K562 (cell line): Measurements from ENCODE around the gene SPCS3. TPM values are rescaled to one million over a fixed set of nuclear protein-coding genes. Genes with fewer than 3 reads are reported as not detected.

Experiments
- ATAC-seq: fragments of 200-7000 bp; cut with Tn5 transposase; 3 replicates; pipeline ENCODE4 v1.9.1; 2020; ENCODE audit warnings: moderate library complexity
- BruUV-seq: library from RNA; stranded (reverse); fragments of 400-500 nt; replicated peaks from 2 replicates; lab custom pipeline; 2021; lab: Mats Ljungman, UMichigan
- CTCF ChIA-PET: fragments of 300-600 bp; formaldehyde crosslinking; extraction: SDS; loops from one replicate; lab custom pipeline; 2021; ENCODE audit warnings: low intra/inter-chr PET ratio; lab: Yijun Ruan, JAX
- POLR2A ChIA-PET: fragments of 300-600, 350-650 bp; sonication (Branson Sonifier 250); formaldehyde crosslinking; extraction: SDS; loops from one replicate; lab custom pipeline; 2021; ENCODE audit warnings: antibody characterized with exemption, inconsistent platforms; lab: Yijun Ruan, JAX
- DNase-seq, 4 experiments: peaks; one replicate each; pipeline versions ENCODE4 v3.0.0 to v3.0.0-alpha.2; 2011 to 2018; ENCODE audit warnings: low spot score in 3 of 4, mixed read lengths in 3 of 4; ENCODE audit errors: extremely low read depth in 1 of 4
- FAIRE-seq: peaks from 2 replicates; lab custom pipeline; 2011; peaks lifted over from hg19 to GRCh38; lab: Jason Lieb, UNC
- H2AFZ ChIP-seq: 2 replicates; pipeline ENCODE4 v1.6.0; 2011; ENCODE audit warnings: low read depth, low read length, control low read depth, inconsistent platforms
- H3K27ac ChIP-seq: fragments of 200-600 bp; 3 replicates; pipeline ENCODE4 v1.8.0; 2011; ENCODE audit warnings: low read depth, mild to moderate bottlenecking, control low read depth, inconsistent platforms, low read length, moderate library complexity, mixed read lengths; ENCODE audit errors: extremely low read depth
- H3K27me3 ChIP-seq, 2 experiments: fragments of 300-600 bp in 1 of 2; 2 replicates in 1 of 2; 3 replicates in 1 of 2; pipeline versions ENCODE4 v1.6.0 to v1.8.0; 2011; ENCODE audit warnings: inconsistent platforms in 2 of 2, low read length in 2 of 2, mild to moderate bottlenecking in 1 of 2, mixed read lengths in 1 of 2, moderate library complexity in 1 of 2; ENCODE audit not compliant: control insufficient read depth in 2 of 2, insufficient read depth in 2 of 2
- H3K36me3 ChIP-seq: fragments of 300-600 bp; 3 replicates; pipeline ENCODE4 v1.8.0; 2011; ENCODE audit warnings: mild to moderate bottlenecking, low read length, inconsistent platforms; ENCODE audit not compliant: control insufficient read depth, insufficient read depth
- H3K4me1 ChIP-seq, 2 experiments: fragments of 200-600 bp in 1 of 2; replicated peaks in 1 of 2; 2 replicates in 1 of 2; 3 replicates in 1 of 2; pipeline versions ENCODE4 v1.5.1 to v1.8.0; 2011; ENCODE audit warnings: inconsistent platforms in 2 of 2, low read length in 2 of 2, mild to moderate bottlenecking in 1 of 2, mixed read lengths in 1 of 2, moderate library complexity in 1 of 2; ENCODE audit not compliant: control insufficient read depth in 2 of 2, insufficient read depth in 2 of 2
- H3K4me2 ChIP-seq: 2 replicates; pipeline ENCODE4 v1.6.1; 2011; ENCODE audit warnings: low read length, control low read depth, inconsistent platforms, mixed read lengths; ENCODE audit not compliant: insufficient read depth
- H3K4me3 ChIP-seq: fragments of 200-600 bp; sonication (generic), shearing (Covaris generic); 2 replicates; pipeline ENCODE4 v1.5.1; 2016; ENCODE audit warnings: control low read depth, inconsistent platforms
- H3K79me2 ChIP-seq: fragments of 200-600 bp; 3 replicates; pipeline ENCODE4 v1.8.0; 2011; ENCODE audit warnings: low read length, inconsistent platforms; ENCODE audit not compliant: control insufficient read depth, insufficient read depth
- H3K9ac ChIP-seq, 2 experiments: 2 replicates each; pipeline versions ENCODE4 v1.6.0 to v1.6.1; 2011; ENCODE audit warnings: low read depth in 2 of 2, low read length in 2 of 2, control low read depth in 1 of 2, inconsistent platforms in 1 of 2, mild to moderate bottlenecking in 1 of 2, mixed read lengths in 1 of 2; ENCODE audit not compliant: insufficient read depth in 1 of 2
- H3K9me1 ChIP-seq: one replicate; pipeline ENCODE4 v1.6.0; 2011; ENCODE audit warnings: inconsistent platforms, mild to moderate bottlenecking, low read length, moderate library complexity; ENCODE audit not compliant: control insufficient read depth, insufficient read depth
- H3K9me3 ChIP-seq: replicated peaks from 2 replicates; pipeline ENCODE4 v1.5.1; 2011; ENCODE audit warnings: low read depth, low read length, inconsistent platforms; ENCODE audit not compliant: control insufficient read depth, insufficient read depth
- H4K20me1 ChIP-seq: replicated peaks from 2 replicates; pipeline ENCODE4 v1.6.1; 2011; ENCODE audit warnings: low read length, inconsistent platforms, mixed read lengths; ENCODE audit not compliant: control insufficient read depth, insufficient read depth
- DACH1 ChIP-seq: fragments of 450-650 bp; IDR thresholded peaks from 2 replicates; pipeline ENCODE4 v1.6.1; 2018; ENCODE audit not compliant: partially characterized antibody
- WGBS: fragments of 100-300 bp; shearing (Covaris generic); methylation state at CpG from one replicate; pipeline ENCODE4 v1.1.6; 2016; ENCODE audit warnings: low coverage, mixed read lengths; ENCODE audit not compliant: insufficient coverage; ENCODE audit errors: missing lambda C conversion rate; 5-methylcytosine and 5-hydroxymethylcytosine counted together
- in situ Hi-C: fragments of 300-500 bp; cut with MboI; formaldehyde crosslinking; loops from 4 replicates; pipeline ENCODE4 v1.15.0; 2018; ENCODE audit warnings: inconsistent platforms, mixed read lengths
- intact Hi-C: fragments of 100-400 bp; cut with micrococcal nuclease; formaldehyde crosslinking; loops from 2 replicates; pipeline ENCODE4 v1.14.2; 2022
- polyA plus RNA-seq, 8 experiments: library from polyadenylated mRNA; depleted of rRNA in 4 of 8; stranded (reverse) in 5 of 8; unstranded in 3 of 8; fragments of >200 nt; fragmentation: Nextera tagmentation in 2 of 8; fragmentation: Illumina TruSeq in 1 of 8; extraction: Ambion mirVana in 2 of 8; extraction: Trizol in 1 of 8; gene quantifications; 2 replicates each; pipeline versions ENCODE4 v1.2.1 to v1.2.3, GENCODE V29; 2011 to 2014; ENCODE audit warnings: inconsistent platforms in 1 of 8, missing spikeins in 1 of 8
- total RNA-seq, 7 experiments: library from RNA; depleted of rRNA in 6 of 7; stranded (reverse); fragments of >200 nt in 6 of 7; fragmentation: Illumina TruSeq in 2 of 7; extraction: Trizol in 2 of 7; gene quantifications; 2 replicates each; pipeline versions ENCODE4 v1.2.1 to v1.2.3, GENCODE V29; 2011 to 2021; ENCODE audit warnings: low replicate concordance in 1 of 7
- TF ChIP-seq, protein P1 (sequence below): sonication (generic); IDR thresholded peaks from 2 replicates; pipeline ENCODE4 v1.6.1; 2016

Gene SPCS3
- total and polyA plus RNA-seq, 9 of the 15 experiments (the other 6 are each of a cell fraction or from before 2014, with no cell fraction given) = 64.6 to 196 (median 85.4) TPM

DNA sequence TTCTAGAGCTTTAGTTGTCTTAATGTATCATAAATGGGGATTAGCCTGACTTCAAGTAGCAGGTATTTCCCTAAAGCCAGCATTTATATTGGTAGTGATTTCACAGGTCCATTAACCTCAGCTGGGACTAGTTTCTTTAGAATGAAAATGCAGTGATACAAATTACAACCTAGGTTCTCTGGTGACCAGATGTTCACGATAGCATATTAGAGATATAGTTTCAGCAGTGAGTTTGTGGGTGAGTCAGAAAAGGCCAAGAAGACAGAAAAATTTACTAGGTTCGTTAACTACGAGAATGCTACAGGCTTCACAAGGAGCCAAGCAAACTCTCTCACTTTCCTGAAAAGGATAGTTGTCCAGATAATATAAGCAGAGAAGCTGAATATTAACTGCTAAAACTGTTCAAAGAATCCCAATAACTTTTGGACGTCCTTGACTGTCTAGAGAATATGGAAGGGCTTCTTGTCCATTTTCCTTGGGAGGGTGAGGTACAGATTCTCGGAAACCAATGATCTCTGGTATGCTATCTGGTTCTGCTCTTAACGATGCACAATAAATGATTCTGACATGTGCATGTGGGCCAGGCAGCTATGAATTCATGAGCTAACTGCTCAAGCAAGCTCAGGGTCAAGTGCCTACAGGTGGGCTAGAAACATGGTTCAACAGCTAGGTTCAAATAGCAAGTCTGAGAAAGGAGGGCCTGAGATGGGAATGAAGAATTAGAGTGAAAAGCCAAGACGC is 6.0 kb upstream of the SPCS3 start:
- no peak for DNase-seq
- CTCF ChIA-PET = no interaction called here
- H3K9ac ChIP-seq = no peak overlapping the region
- no peak for ATAC-seq
- H3K9me3 ChIP-seq = no peaks in the 10 kb centered on the region
- BruUV-seq = no TSS peak
- no peaks in the 10 kb centered on the region for H3K36me3 ChIP-seq
- H3K79me2 ChIP-seq = no peaks in the 10 kb centered on the region
- H4K20me1 ChIP-seq = no peaks in the 10 kb centered on the region
- H3K4me2 ChIP-seq = no peak overlapping the region
- H2AFZ ChIP-seq = no peak overlapping the region
- 35% methylated on average over 7 of the region's 7 CpGs for WGBS
- POLR2A ChIA-PET = interaction anchor here (0.7 to 1.3 kb wide), 2 partner anchors 21 to 24 kb away, joined by 3 to 4 read pairs; no protein-coding TSS in a partner anchor
- in situ Hi-C loops = no loop called here
- no peak overlapping the region for H3K27ac ChIP-seq
- intact Hi-C loops = no loop called here
- TF ChIP-seq, protein P1, sequence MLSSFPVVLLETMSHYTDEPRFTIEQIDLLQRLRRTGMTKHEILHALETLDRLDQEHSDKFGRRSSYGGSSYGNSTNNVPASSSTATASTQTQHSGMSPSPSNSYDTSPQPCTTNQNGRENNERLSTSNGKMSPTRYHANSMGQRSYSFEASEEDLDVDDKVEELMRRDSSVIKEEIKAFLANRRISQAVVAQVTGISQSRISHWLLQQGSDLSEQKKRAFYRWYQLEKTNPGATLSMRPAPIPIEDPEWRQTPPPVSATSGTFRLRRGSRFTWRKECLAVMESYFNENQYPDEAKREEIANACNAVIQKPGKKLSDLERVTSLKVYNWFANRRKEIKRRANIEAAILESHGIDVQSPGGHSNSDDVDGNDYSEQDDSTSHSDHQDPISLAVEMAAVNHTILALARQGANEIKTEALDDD = peak; percentile 46; the same call in 1 of the 2 replicates
- TF ChIP-seq DACH1 = no peak
- TF ChIP-seq, all 486 proteins: peak for 1
- Histone ChIP-seq H3K9me1 (no peaks in the 10 kb centered on the region), H3K27me3 (no peaks in the 10 kb centered on the region), H3K4me3 (no peak overlapping the region), H3K4me1 (no peaks in the 10 kb centered on the region; a peak in 1 of 5 replicates)
- FAIRE-seq = no peak
